ENCODE results near the gene PLEKHN1. TPM values are rescaled to one million over a fixed set of nuclear protein-coding genes. Genes with fewer than 3 reads are reported as not detected.
A peak's percentile ranks its signal among the peaks of the same experiment; 100 is the strongest.
"Not testable (repeated sequence)": the region's sequence is repeated elsewhere in the genome, so short reads cannot be mapped to it uniquely, and the experiment has no call there.

Gene PLEKHN1
- total RNA-seq, 4 donors from 2014 or later = 0.17 to 0.50 (median 0.19) TPM; not detected in 1

- no peak for DNase-seq (ENCODE audit: extremely low spot score)
- intact Hi-C loops (cut with DNase I) = no loop called here
- Histone ChIP-seq H3K9me3 (no peaks in the 10 kb centered on the region), H3K27me3 (peaks cover 0 to 42% (median 0%) of the 10 kb centered on the region in 4 donors), H3K4me3 (no peak overlapping the region), H3K36me3 (peaks cover 0 to 5% (median 0%) of the 10 kb centered on the region in 4 donors), H3K4me1 (peaks cover 24 to 36% (median 31%) of the 10 kb centered on the region in 4 donors), H3K27ac (replicated peaks in 1 of 4) (no peak overlapping the region)
- WGBS = 100% methylated on average over 1 of the region's 23 CpGs
- TF ChIP-seq POLR2A (IDR thresholded peaks at IDR 0.05; ENCODE audit: low read depth) (no peak), CTCF (IDR thresholded peaks at IDR 0.05) (no peak), EP300 (IDR thresholded peaks at IDR 0.05) (no peak), POLR2AphosphoS5 (IDR thresholded peaks at IDR 0.05) (no peak)
Measured at GRCh38 chr1:1005774-1006304, 39.6 kb downstream of the PLEKHN1 start.

GRCh38 chr1:1006305-1007159 is 40.2 kb downstream of the PLEKHN1 start:
- no peak for TF ChIP-seq EP300 (IDR thresholded peaks at IDR 0.05)
- 83% methylated on average over 24 of the region's 37 CpGs for WGBS
- intact Hi-C loops (cut with DNase I) = no loop called here
- Histone ChIP-seq H3K36me3 (peaks cover 0 to 5% (median 0%) of the 10 kb centered on the region in 4 donors), H3K9me3 (no peaks in the 10 kb centered on the region), H3K4me3 (no peak overlapping the region), H3K4me1 (peaks cover 18 to 29% (median 24%) of the 10 kb centered on the region in 4 donors), H3K27ac (replicated peaks in 1 of 4) (no peak overlapping the region), H3K27me3 (peaks cover 0 to 35% (median 0%) of the 10 kb centered on the region in 4 donors)
- no peak for DNase-seq (ENCODE audit: extremely low spot score)

GRCh38 chr1:1010131-1010530 is 43.8 kb downstream of the PLEKHN1 start:
- intact Hi-C loops (cut with DNase I); H3K36me3 ChIP-seq; DNase-seq (ENCODE audit: extremely low spot score); H3K9me3 ChIP-seq; H3K4me3 ChIP-seq; H3K27ac ChIP-seq (replicated peaks in 1 of 4): not testable (repeated sequence)
- 94% methylated on average over 8 of the region's 8 CpGs for WGBS
- Histone ChIP-seq H3K27me3 (peaks cover 0 to 18% (median 0%) of the 10 kb centered on the region in 4 donors), H3K4me1 (peaks cover 28 to 35% (median 31%) of the 10 kb centered on the region in 4 donors)

GRCh38 chr1:1011396-1011949 is 45.2 kb downstream of the PLEKHN1 start:
- Histone ChIP-seq H3K27me3 (peaks cover 0 to 9% (median 0%) of the 10 kb centered on the region in 4 donors), H3K9me3 (no peaks in the 10 kb centered on the region), H3K27ac (replicated peaks in 1 of 4) (no peak overlapping the region), H3K4me3 (no peak overlapping the region), H3K4me1 (peaks cover 18 to 28% (median 24%) of the 10 kb centered on the region in 4 donors), H3K36me3 (no peaks in the 10 kb centered on the region)
- 78% methylated on average over 14 of the region's 14 CpGs for WGBS
- no peak for TF ChIP-seq POLR2A (IDR thresholded peaks at IDR 0.05; ENCODE audit: low read depth)
- no peak for TF ChIP-seq POLR2AphosphoS5 (IDR thresholded peaks at IDR 0.05)
- no peak for TF ChIP-seq CTCF (IDR thresholded peaks at IDR 0.05)
- no peak for TF ChIP-seq EP300 (IDR thresholded peaks at IDR 0.05)
- intact Hi-C loops (cut with DNase I) = no loop called here
- no peak for DNase-seq (ENCODE audit: extremely low spot score)

GRCh38 chr1:1012736-1013104 is 46.4 kb downstream of the PLEKHN1 start:
- DNase-seq (ENCODE audit: extremely low spot score); H3K9me3 ChIP-seq; H3K36me3 ChIP-seq; intact Hi-C loops (cut with DNase I); H3K27me3 ChIP-seq: not testable (repeated sequence)
- peak overlapping the region; percentile 65 to 76 (median 68) for H3K4me3 ChIP-seq
- H3K27ac ChIP-seq (replicated peaks in 1 of 4) = peak overlapping the region; percentile 85 to 93 (median 91)
- peaks cover 18 to 28% (median 24%) of the 10 kb centered on the region in 4 donors for H3K4me1 ChIP-seq
- 70% methylated on average over 13 of the region's 13 CpGs for WGBS
